HCT116 (cell line): ENCODE data around the gene GRIA4. TPM values are rescaled to one million over a fixed set of nuclear protein-coding genes. Genes with fewer than 3 reads are reported as not detected.

Experiments
- ATAC-seq: fragments of 200-7000 bp; cut with Tn5 transposase; 2 replicates; pipeline ENCODE4 v1.9.1; 2020; ENCODE audit warnings: mild to moderate bottlenecking, moderate library complexity
- BruUV-seq: library from RNA; stranded (reverse); fragments of 400-500 nt; replicated peaks from 2 replicates; lab custom pipeline; 2021; lab: Mats Ljungman, UMichigan
- CTCF ChIA-PET: fragments of 300-600 bp; sonication (Branson Sonifier 250); formaldehyde crosslinking; loops from one replicate; lab custom pipeline; 2021; ENCODE audit warnings: antibody characterized with exemption; lab: Charles Lee
- POLR2A ChIA-PET: fragments of 300-600, 350-600 bp; sonication (Branson Sonifier 250); formaldehyde crosslinking; loops from one replicate; lab custom pipeline; 2021; ENCODE audit warnings: antibody characterized with exemption; lab: Charles Lee
- RAD21 ChIA-PET, 2 experiments: fragments of 300-600 bp; sonication (Branson Sonifier 250); formaldehyde crosslinking; loops; one replicate each; lab custom pipeline; 2023; ENCODE audit warnings: low total read pairs in 2 of 2; ENCODE audit not compliant: uncharacterized antibody in 2 of 2, unreplicated experiment in 2 of 2, low non-redundant PET in 1 of 2; lab: Charles Lee
- DNase-seq: peaks from one replicate; pipeline ENCODE4 v3.0.0-alpha.2; 2010; ENCODE audit warnings: low read depth, low spot score
- H2AFZ ChIP-seq: fragments of 200-600 bp; shearing (Covaris generic), sonication (generic); 2 replicates; pipeline ENCODE4 v1.6.1; 2017; ENCODE audit warnings: low read depth, mixed run types, mixed read lengths, antibody characterized with exemption, low read length; ENCODE audit not compliant: poor library complexity, severe bottlenecking
- H3K27ac ChIP-seq: 2 replicates; pipeline ENCODE4 v1.5.1; 2012; ENCODE audit warnings: low read depth, low read length
- H3K27me3 ChIP-seq: fragments of 200-600 bp; sonication (generic); 2 replicates; pipeline ENCODE4 v1.6.1; 2016; ENCODE audit warnings: mixed run types, low read length, mixed read lengths; ENCODE audit not compliant: insufficient read depth
- H3K36me3 ChIP-seq, 2 experiments: fragments of 200-500 bp in 1 of 2; fragments of 200-600 bp in 1 of 2; sonication (Bioruptor generic) in 1 of 2; sonication (generic) in 1 of 2; 2 replicates each; pipeline versions ENCODE4 v1.5.1 to v1.6.1; 2014 to 2016; ENCODE audit warnings: low read length in 2 of 2, inconsistent platforms in 1 of 2, mixed read lengths in 1 of 2, mixed run types in 1 of 2; ENCODE audit not compliant: insufficient read depth in 2 of 2, control insufficient read depth in 1 of 2
- H3K4me1 ChIP-seq, 2 experiments: fragments of 200-600 bp in 1 of 2; sonication (generic) in 1 of 2; 2 replicates each; pipeline versions ENCODE4 v1.5.1 to v1.6.1; 2012 to 2017; ENCODE audit warnings: low read length in 2 of 2, inconsistent platforms in 1 of 2, mild to moderate bottlenecking in 1 of 2, mixed read lengths in 1 of 2, mixed run types in 1 of 2, moderate library complexity in 1 of 2; ENCODE audit not compliant: insufficient read depth in 2 of 2, control insufficient read depth in 1 of 2
- H3K4me2 ChIP-seq: fragments of 200-600 bp; sonication (generic); 2 replicates; pipeline ENCODE4 v1.6.1; 2017; ENCODE audit warnings: mixed run types, low read length, mixed read lengths
- H3K4me3 ChIP-seq, 2 experiments: fragments of 200-600 bp in 1 of 2; sonication (generic) in 1 of 2; replicated peaks in 1 of 2; 2 replicates each; pipeline ENCODE4 v1.5.1; 2011 to 2016; ENCODE audit warnings: low read length in 2 of 2, control low read depth in 1 of 2, low read depth in 1 of 2, mild to moderate bottlenecking in 1 of 2, mixed read lengths in 1 of 2, mixed run types in 1 of 2
- H3K79me2 ChIP-seq: fragments of 200-600 bp; sonication (generic); 2 replicates; pipeline ENCODE4 v1.6.1; 2017; ENCODE audit warnings: mild to moderate bottlenecking, mixed run types, low read length, moderate library complexity, mixed read lengths; ENCODE audit not compliant: insufficient read depth
- H3K9ac ChIP-seq: fragments of 200-600 bp; sonication (generic); 2 replicates; pipeline ENCODE4 v1.6.1; 2016; ENCODE audit warnings: low read length, mixed read lengths
- H3K9me2 ChIP-seq: fragments of 200-600 bp; sonication (generic), shearing (Covaris generic); 2 replicates; pipeline ENCODE4 v1.6.1; 2017; ENCODE audit warnings: mixed run types, mild to moderate bottlenecking, moderate library complexity; ENCODE audit not compliant: insufficient read depth
- H3K9me3 ChIP-seq, 2 experiments: fragments of 200-500 bp in 1 of 2; fragments of 200-600 bp in 1 of 2; sonication (Bioruptor generic) in 1 of 2; sonication (generic) in 1 of 2; 2 replicates each; pipeline ENCODE4 v1.6.1; 2014 to 2017; ENCODE audit warnings: low read length in 2 of 2, mixed read lengths in 2 of 2, inconsistent platforms in 1 of 2, low read depth in 1 of 2, mild to moderate bottlenecking in 1 of 2, mixed run types in 1 of 2, moderate library complexity in 1 of 2; ENCODE audit not compliant: control insufficient read depth in 1 of 2, insufficient read depth in 1 of 2
- H4K20me1 ChIP-seq: fragments of 200-600 bp; sonication (generic), shearing (Covaris generic); 2 replicates; pipeline ENCODE4 v1.6.1; 2017; ENCODE audit warnings: mixed run types, mild to moderate bottlenecking, moderate library complexity; ENCODE audit not compliant: insufficient read depth
- CEBPB ChIP-seq: IDR thresholded peaks from 2 replicates; pipeline ENCODE4 v1.6.1; 2012; ENCODE audit warnings: low read depth
- CTCF ChIP-seq, 3 experiments: fragments of 200-600 bp in 1 of 3; sonication (generic) in 1 of 3; IDR thresholded peaks in 2 of 3; conservative IDR thresholded peaks in 1 of 3; 2 replicates each; pipeline ENCODE4 v1.5.1; 2012 to 2017; ENCODE audit warnings: low read depth in 2 of 3, low read length in 2 of 3, antibody characterized with exemption in 1 of 3, borderline replicate concordance in 1 of 3, control low read depth in 1 of 3, mild to moderate bottlenecking in 1 of 3, mixed read lengths in 1 of 3, mixed run types in 1 of 3, moderate library complexity in 1 of 3; ENCODE audit not compliant: insufficient read depth in 1 of 3
- EGR1 ChIP-seq: IDR thresholded peaks from 2 replicates; pipeline ENCODE4 v1.6.1; 2012; ENCODE audit warnings: low read depth
- ELF1 ChIP-seq: IDR thresholded peaks from 2 replicates; pipeline ENCODE4 v1.6.1; 2012; ENCODE audit warnings: low read depth, borderline replicate concordance
- EZH2 ChIP-seq: fragments of 200-600 bp; sonication (generic); IDR thresholded peaks from 2 replicates; pipeline ENCODE4 v1.6.1; 2017; ENCODE audit warnings: antibody characterized with exemption, mixed run types
- EZH2phosphoT487 ChIP-seq: fragments of 200-600 bp; IDR thresholded peaks from 2 replicates; pipeline ENCODE4 v1.6.1; 2018; ENCODE audit warnings: antibody characterized with exemption, borderline replicate concordance
- FOSL1 ChIP-seq: IDR thresholded peaks from 2 replicates; pipeline ENCODE4 v1.6.1; 2012; ENCODE audit warnings: low read depth
- JUND ChIP-seq: IDR thresholded peaks from 2 replicates; pipeline ENCODE4 v1.6.1; 2012
- MAX ChIP-seq: IDR thresholded peaks from 2 replicates; pipeline ENCODE4 v1.6.1; 2012
- POLR2AphosphoS5 ChIP-seq: IDR thresholded peaks from 2 replicates; pipeline ENCODE4 v1.6.1; 2011; ENCODE audit warnings: mild to moderate bottlenecking, low read depth, low read length, moderate library complexity
- SIN3A ChIP-seq: IDR thresholded peaks from 2 replicates; pipeline ENCODE4 v1.6.1; 2012; ENCODE audit warnings: low read depth
- SP1 ChIP-seq: IDR thresholded peaks from 2 replicates; pipeline ENCODE4 v1.6.1; 2012; ENCODE audit warnings: low read depth
- SRF ChIP-seq: IDR thresholded peaks from 2 replicates; pipeline ENCODE4 v1.6.1; 2012; ENCODE audit warnings: low read depth
- ZFX ChIP-seq: fragments of 450-650 bp; IDR thresholded peaks from 2 replicates; pipeline ENCODE4 v1.6.1; 2017
- ZNF274 ChIP-seq: fragments of 200-500 bp; sonication (Bioruptor generic); IDR thresholded peaks from 2 replicates; pipeline ENCODE4 v1.6.1; 2014; ENCODE audit warnings: mild to moderate bottlenecking, low read depth, low read length, inconsistent platforms
- intact Hi-C: fragments of 100-400 bp; cut with micrococcal nuclease; formaldehyde crosslinking; loops from 2 replicates; pipeline ENCODE4 v1.10.0; 2022
- total RNA-seq: library from RNA; stranded (reverse); gene quantifications from one replicate; pipeline ENCODE4 v1.2.1, GENCODE V29; 2021; ENCODE audit not compliant: unreplicated experiment
- TF ChIP-seq, protein P1 (sequence below): IDR thresholded peaks from 2 replicates; pipeline ENCODE4 v1.6.1; 2012; ENCODE audit warnings: low read depth

The GRIA4 gene
- total RNA-seq, 1 experiment from 2014 or later: not detected

DNA sequence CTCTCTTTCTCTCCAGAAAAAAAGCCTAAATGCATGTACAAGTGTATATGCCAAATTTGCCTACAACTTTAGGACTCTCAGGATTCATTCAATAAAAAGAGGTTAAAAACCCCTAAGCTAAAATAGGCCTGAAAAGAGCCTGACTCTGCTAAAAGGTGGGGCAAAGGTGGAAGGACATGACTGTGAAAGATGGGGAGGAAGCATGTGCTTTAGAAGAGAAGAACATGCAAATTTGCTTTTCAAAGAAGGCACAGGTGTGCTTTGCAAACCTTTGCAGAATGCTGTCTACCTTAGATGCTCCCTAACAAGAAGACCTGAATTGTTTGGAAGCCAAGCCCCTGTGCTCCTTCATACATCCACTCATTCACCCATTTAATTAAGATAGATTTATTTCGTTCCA is 87.4 kb downstream of the GRIA4 start:
- H3K4me3 ChIP-seq: no peak overlapping the region
- no peaks in the 10 kb centered on the region for H3K36me3 ChIP-seq
- RAD21 ChIA-PET: no interaction called here
- H4K20me1 ChIP-seq: no peaks in the 10 kb centered on the region
- intact Hi-C loops: no loop called here
- no peak overlapping the region for H3K9ac ChIP-seq
- no peaks in the 10 kb centered on the region for H3K9me3 ChIP-seq
- no peak overlapping the region for H3K27ac ChIP-seq
- H3K79me2 ChIP-seq: no peaks in the 10 kb centered on the region
- POLR2A ChIA-PET: no interaction called here
- BruUV-seq: no TSS peak
- H3K4me2 ChIP-seq: no peak overlapping the region
- CTCF ChIA-PET: no interaction called here
- H3K4me1 ChIP-seq: no peaks in the 10 kb centered on the region
- no peak for ATAC-seq
- TF ChIP-seq SIN3A (no peak), SRF (no peak), ZFX (no peak), JUND (no peak), ZNF274 (no peak), MAX (no peak), ELF1 (no peak), EZH2 (no peak), EZH2phosphoT487 (no peak), FOSL1 (no peak), EGR1 (no peak), CTCF (IDR thresholded peaks at IDR 0.05 in 2 of 3, conservative IDR thresholded peaks at IDR 0.05 in 1 of 3; ENCODE audit: borderline replicate concordance in 1 of 3, insufficient read depth in 1 of 3, low read depth in 2 of 3, low read length in 2 of 3) (no peak), SP1 (no peak), CEBPB (no peak), POLR2AphosphoS5 (no peak)
- TF ChIP-seq, protein P1, sequence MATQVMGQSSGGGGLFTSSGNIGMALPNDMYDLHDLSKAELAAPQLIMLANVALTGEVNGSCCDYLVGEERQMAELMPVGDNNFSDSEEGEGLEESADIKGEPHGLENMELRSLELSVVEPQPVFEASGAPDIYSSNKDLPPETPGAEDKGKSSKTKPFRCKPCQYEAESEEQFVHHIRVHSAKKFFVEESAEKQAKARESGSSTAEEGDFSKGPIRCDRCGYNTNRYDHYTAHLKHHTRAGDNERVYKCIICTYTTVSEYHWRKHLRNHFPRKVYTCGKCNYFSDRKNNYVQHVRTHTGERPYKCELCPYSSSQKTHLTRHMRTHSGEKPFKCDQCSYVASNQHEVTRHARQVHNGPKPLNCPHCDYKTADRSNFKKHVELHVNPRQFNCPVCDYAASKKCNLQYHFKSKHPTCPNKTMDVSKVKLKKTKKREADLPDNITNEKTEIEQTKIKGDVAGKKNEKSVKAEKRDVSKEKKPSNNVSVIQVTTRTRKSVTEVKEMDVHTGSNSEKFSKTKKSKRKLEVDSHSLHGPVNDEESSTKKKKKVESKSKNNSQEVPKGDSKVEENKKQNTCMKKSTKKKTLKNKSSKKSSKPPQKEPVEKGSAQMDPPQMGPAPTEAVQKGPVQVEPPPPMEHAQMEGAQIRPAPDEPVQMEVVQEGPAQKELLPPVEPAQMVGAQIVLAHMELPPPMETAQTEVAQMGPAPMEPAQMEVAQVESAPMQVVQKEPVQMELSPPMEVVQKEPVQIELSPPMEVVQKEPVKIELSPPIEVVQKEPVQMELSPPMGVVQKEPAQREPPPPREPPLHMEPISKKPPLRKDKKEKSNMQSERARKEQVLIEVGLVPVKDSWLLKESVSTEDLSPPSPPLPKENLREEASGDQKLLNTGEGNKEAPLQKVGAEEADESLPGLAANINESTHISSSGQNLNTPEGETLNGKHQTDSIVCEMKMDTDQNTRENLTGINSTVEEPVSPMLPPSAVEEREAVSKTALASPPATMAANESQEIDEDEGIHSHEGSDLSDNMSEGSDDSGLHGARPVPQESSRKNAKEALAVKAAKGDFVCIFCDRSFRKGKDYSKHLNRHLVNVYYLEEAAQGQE: no peak
- H2AFZ ChIP-seq: no peak overlapping the region
- no peaks in the 10 kb centered on the region for H3K27me3 ChIP-seq
- DNase-seq: no peak
- H3K9me2 ChIP-seq: no peaks in the 10 kb centered on the region
